Activated T-cell treated with anti-CD3 and anti-CD28 coated beads, Interleukin-2, amount 50 U/mL, for 48 hours (primary cell): ENCODE data around the gene GABRA5.
"Not testable (repeated sequence)": the region's sequence is repeated elsewhere in the genome, so short reads cannot be mapped to it uniquely, and the experiment has no call there.

Experiments used
- DNase-seq, 2 experiments: peaks; one replicate each; pipeline ENCODE4 v3.0.0-alpha.2; 2020

GABRA5 gene

DNA sequence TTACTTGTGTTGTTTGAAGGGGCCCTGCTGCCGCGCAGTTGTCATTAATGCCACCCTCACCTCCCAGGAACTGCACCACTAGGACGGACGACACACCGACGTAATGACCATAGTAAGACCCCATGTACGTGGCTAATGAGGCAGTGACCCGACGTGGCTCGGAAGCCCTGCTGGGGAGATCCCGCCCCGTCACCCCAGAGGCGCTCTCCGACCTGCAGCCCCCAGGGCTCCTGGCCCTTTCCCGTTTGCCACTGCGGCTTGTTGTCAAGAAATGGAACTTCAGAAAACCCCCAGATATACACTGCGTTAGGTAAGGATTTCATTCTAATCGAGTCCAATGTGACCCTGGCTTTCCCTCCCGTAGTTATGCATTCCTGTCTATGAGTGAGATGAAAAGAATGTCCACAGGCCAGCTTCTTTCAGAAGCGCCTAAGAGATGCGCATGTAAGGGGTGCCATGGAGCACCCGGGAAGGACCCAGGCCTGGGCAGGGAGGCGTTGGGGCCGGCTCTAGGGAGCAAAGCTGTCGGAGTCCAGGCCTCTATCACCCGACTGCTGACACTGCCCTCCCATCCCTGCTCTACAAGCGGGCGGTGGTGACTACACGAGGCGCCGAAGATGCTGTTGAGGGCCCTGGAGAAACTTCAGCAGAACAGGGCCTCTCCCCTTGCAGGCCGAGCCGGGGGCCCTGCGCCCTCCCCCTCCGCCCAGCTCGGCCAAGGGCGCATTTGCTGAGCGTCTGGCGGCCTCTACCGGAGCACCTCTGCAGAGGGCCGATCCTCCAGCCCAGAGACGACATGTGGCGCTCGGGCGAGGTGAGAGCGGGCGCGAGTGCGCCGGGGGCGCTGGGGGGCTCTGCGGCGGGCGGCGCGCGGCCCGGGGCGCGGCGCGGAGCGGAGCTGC is at the start of gene GABRA5:
GABRA5 (plus strand) TSS at position 765 of the 902 bp plus-strand sequence. CDS start 2,187 bp downstream, outside the sequence.
- no peak for DNase-seq

DNA sequence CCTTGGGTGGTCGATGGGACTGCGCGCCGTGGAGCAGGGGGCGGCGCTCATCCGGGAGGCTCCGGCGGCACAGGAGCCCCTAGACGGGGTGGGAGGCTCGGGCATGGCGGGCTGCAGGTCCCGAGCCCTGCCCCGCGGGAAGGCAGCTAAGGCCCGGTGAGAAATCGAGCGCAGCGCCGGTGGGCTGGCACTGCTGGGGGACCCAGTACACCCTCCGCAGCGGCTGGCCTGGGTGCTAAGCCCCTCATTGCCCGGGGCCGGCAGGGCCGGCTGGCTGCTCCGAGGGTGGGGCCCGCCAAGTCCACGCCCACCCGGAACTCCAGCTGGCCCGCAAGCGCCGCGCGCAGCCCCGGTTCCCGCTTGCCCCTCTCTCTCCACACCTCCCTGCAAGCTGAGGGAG is 35.7 kb upstream of the GABRA5 start:
- not testable (repeated sequence) for DNase-seq

DNA sequence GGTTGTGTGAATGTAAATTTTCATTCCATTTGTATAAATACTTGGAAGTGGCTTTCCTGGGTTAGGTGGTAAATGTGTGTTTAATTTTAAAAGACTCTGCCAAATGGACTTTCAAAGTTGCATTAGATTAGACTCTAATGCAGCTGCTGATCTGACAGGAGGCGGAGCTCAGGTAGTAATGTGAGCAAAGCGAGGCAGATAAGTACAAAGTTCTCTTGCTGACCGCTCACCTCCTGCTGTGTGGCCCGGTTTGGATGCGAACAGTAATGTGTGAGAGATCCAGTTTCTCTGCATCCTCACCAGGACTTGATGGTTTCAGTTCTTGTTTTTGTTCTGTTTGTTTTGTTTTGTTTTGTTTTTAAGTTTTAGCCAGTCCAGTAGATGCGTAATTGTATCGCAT is 34.9 kb upstream of the GABRA5 start:
- DNase-seq = no peak

GRCh38 chr15:26838742-26839460 is 28.0 kb upstream of the GABRA5 start:
- peak; percentile 26 to 37 for DNase-seq

DNA sequence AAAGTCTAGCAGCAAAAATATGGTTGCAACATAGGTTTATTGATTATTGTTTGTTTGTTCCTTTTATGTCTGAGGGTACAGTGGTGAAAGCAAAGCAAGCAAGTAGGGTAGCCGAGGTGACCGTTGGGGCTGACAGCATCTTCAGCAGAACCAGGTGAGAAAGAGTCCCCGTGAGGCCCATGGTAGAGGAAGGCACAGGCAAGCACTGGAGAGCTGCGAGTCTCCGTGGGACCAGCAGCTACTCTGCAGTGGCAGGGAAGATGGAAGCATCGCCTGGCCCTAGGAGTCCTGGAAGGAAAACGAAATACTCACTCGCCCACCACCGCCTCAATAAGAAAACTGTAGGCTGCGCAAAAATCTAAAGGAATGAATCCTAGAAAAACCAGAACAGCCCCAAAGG is 25.3 kb upstream of the GABRA5 start:
- DNase-seq = no peak

DNA sequence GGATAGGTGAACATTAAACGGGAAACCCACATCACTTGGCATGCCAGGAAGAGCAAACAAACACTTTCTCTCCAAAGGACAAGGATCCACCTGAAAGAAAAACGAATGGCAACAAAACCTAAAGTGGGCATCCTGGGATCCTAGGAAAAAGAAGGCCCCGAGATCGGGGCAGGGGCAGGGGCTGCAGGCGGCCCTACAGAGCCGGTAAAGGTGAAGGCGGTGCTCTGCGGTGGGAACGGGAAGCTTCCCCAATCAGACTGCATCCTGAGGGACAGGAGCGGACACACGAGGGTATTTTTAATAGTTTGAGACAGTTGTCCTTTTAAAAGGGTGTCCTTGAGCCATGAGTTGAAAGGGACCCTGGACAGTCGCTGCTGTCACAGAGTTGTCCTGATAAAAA is 24.9 kb upstream of the GABRA5 start:
- DNase-seq = no peak

- DNase-seq = no peak
These were observed 24.5 kb upstream of the GABRA5 start for GRCh38 chr15:26842391-26842790.

- no peak for DNase-seq
These were observed 22.0 kb upstream of the GABRA5 start for GRCh38 chr15:26844901-26845300.

DNA sequence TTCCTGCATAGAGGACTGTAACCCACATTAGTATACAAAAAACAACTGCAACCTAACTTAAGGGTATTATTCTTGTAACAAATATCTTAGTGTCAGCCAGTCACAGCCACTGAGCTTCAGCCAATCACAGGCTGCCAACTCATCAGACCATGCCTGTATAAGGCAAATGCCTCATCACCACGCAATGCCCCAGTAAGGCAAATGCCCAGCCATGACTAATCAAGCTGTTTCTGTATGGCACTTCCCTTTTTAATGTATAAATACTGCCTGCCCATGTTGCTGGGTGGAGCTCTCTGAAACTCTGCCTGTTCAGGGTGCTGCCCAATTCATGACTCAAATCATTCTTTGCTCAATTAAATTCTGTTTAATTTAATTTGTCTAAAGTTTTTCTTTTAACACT is 18.4 kb upstream of the GABRA5 start:
- DNase-seq = no peak

- DNase-seq = no peak
These were observed 16.7 kb upstream of the GABRA5 start for GRCh38 chr15:26850161-26850560.

DNA sequence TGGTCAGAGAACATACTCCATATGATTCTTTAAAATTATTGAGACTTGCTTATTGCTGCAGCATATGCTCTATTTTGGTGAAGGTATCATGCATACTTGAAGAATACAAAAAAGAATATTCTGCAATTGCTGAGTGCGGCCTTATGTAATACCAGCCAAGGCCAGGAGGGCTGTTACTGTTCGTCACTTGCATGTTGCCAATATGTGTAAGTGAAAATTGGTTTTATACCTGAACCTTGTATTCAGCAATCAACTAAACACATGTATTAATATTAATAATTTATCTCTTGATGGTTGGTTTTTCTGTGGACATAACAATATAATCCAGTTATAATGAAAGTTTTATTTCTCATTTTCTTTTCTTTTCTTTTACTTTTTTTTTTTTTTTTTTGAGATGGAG is 13.9 kb upstream of the GABRA5 start:
- DNase-seq = no peak

- no peak for DNase-seq
These were observed 12.4 kb upstream of the GABRA5 start for GRCh38 chr15:26854435-26854834.

GRCh38 chr15:26864664-26865191 is 2.1 kb upstream of the GABRA5 start:
- no peak for DNase-seq

DNA sequence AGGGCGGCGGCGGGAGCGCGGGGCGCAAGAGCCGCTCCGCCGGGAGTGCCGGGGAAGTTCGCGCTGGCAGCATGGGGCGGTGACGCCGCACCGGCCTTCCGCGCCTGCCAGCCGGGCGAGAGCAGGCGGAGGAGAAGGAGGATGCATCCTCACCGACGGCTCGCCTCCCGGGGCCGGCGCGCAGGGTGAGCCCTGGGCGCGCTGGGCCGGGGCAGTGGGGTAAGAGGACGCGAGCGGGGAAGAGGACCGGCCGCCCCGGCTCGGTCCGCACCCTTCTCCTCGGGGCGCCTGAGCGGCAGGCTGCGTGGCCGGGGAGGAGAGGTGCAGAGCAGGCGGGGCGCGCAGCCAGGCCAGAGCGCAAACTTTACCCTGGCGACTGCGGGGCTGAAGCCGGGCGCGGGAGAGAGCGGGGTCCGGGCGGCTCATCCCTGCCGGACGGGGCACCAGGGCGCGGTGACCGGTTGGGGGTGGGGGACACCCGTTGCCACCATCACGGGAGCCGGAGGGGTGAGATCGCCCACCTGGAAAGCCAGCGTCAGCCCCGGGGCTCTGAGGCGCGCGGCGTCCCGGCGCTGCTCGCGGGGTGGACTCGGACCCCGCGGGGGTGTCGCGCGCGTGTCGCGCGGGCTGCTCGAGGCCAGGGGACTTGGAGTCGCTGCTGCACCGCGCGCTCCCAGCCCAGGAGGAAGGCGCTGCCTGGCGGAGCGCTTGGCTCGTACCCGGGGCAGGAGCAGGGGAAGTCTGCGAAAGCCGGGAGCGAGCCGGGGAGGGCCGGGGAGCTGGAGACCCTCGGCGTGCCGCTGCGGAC is 542 bp downstream of the GABRA5 start:
- DNase-seq = no peak

GRCh38 chr15:26868029-26868685 is 1.3 kb downstream of the GABRA5 start:
- DNase-seq = no peak

DNA sequence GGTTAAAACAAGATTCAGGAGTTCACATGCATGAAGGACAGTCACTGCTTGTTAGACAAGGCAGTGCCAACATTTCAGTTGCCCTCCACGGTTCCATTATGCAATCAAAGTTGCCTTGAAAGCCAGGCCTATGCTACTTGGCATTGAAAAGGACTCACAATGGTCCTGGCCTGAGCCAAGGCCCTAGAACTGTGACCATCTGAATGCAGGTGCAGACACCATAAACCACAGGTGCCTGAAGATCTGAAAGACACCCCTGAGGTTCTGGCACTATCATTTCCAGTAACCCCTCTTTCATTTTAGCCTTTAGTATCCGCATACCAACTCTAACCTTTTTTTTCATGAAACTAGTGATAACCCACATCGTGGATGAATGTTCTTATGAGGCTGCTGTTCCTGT is 2.8 kb downstream of the GABRA5 start:
- DNase-seq = no peak

DNA sequence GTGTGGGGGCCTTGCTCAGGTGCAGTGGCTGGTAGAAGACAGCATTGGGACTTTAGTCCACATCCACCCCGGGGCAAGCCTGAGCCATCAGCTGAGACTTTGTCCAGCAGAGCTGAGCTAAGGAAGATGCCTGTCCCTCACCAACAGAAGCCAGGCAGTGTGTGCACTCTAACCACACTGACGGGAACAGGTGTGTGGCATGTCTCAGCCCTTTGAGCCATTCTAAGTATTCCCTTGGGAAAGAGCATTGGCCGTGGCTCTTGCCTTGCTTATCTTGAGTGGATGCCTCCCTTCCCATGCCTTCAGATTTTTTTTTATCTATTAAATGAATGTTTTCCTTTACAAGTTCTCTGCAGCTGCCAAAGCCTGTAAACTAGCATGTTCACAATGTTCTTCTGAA is 3.5 kb downstream of the GABRA5 start:
- DNase-seq = no peak

GRCh38 chr15:26872206-26872605 is 5.3 kb downstream of the GABRA5 start:
- no peak for DNase-seq

DNA sequence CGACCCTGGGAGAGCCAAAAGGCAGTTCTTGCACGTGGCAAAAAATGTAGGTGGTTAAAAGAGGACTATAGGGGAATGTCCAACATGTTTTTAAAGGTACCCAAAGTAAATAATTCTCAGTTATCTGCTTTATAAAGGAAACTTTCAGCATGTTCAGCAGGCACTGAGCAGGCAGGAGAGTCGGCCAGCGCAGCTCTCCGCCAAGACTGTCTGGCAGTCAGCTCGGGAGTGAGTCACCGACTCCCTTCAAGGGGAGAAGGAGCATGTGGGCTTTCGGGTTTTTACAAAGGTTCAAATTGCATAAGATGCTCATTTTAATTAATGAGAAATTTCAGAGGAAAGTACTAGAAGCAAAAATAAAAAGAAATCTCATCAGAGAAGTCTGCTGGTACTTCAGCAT is 7.0 kb downstream of the GABRA5 start:
- no peak for DNase-seq

GRCh38 chr15:26874774-26875475 is 8.1 kb downstream of the GABRA5 start:
- DNase-seq = no peak

DNA sequence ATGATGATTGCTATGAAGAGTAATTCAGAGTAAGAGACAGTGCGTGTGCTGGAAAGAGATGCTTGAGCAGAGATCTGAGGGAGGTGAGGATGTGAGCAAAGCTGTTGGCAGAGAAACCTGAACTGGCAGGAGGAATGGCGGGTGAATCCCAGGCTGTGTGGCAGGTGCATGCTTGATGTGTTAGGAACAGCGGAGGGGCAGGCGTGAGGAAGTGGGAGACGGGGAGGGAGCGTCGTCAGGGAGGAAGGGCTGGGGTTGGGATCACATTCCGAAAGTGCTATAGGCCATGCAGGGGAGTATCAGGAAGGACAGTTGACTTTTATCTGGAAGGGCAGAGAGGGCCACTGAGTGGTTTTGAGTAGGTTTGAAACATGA is 8.6 kb downstream of the GABRA5 start:
- DNase-seq = no peak

DNA sequence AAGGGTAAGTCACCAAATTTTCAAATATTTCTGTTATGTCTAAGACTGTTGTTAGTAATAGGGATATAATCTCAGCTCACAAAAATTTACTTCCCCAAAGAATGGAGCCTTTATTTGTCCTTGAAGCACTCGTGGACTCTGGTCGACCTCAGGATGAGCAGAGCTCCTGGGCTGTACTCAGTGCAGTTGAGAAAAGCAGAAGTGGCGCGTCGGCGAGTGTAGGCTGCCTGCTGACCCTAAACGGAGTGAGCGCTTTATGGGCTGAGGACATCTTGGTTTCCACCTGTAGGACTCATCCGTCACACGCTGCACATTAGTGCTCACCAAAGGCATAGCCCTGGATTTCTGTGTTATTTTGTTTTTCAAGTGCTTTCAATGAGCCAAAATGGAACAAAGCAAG is 11.0 kb downstream of the GABRA5 start:
- no peak for DNase-seq
